ENCODE data around the gene CFAP221.
A peak's percentile ranks its signal among the peaks of the same experiment; 100 is the strongest.

Gene CFAP221

GRCh38 chr2:119682578-119682977 is 138.3 kb downstream of the CFAP221 start:
- no peak for DNase-seq

GRCh38 chr2:119683074-119683712 is 138.9 kb downstream of the CFAP221 start:
- DNase-seq, result no peak

GRCh38 chr2:119683713-119684443 is 139.6 kb downstream of the CFAP221 start:
- no peak for DNase-seq

GRCh38 chr2:119684518-119684917 is 140.3 kb downstream of the CFAP221 start:
- DNase-seq, result no peak

GRCh38 chr2:119688616-119689015 is 144.4 kb downstream of the CFAP221 start:
- DNase-seq, result no peak

- no peak for DNase-seq
These were observed 145.0 kb downstream of the CFAP221 start for GRCh38 chr2:119689218-119689617.

GRCh38 chr2:119691189-119691588 is 146.9 kb downstream of the CFAP221 start:
- DNase-seq, result no peak

- no peak for DNase-seq
These were observed 147.5 kb downstream of the CFAP221 start for GRCh38 chr2:119691651-119692245.

GRCh38 chr2:119692310-119692709 is 148.1 kb downstream of the CFAP221 start:
- DNase-seq, result no peak

- DNase-seq, result no peak
These were observed 148.7 kb downstream of the CFAP221 start for GRCh38 chr2:119692954-119693353.

- DNase-seq, result no peak
These were observed 149.3 kb downstream of the CFAP221 start for GRCh38 chr2:119693567-119693966.

GRCh38 chr2:119693967-119694366 is 149.7 kb downstream of the CFAP221 start:
- no peak for DNase-seq

GRCh38 chr2:119694470-119694844 is 150.2 kb downstream of the CFAP221 start:
- no peak for DNase-seq

GRCh38 chr2:119694845-119695521 is 150.7 kb downstream of the CFAP221 start:
- DNase-seq, result peak; percentile 43

GRCh38 chr2:119696005-119696404 is 151.8 kb downstream of the CFAP221 start:
- DNase-seq, result no peak

- no peak for DNase-seq
These were observed 152.3 kb downstream of the CFAP221 start for GRCh38 chr2:119696494-119697030.

GRCh38 chr2:119697290-119698020 is 153.2 kb downstream of the CFAP221 start:
- no peak for DNase-seq

GRCh38 chr2:119698246-119698645 is 154.0 kb downstream of the CFAP221 start:
- DNase-seq, result no peak

GRCh38 chr2:119699016-119699606 is 154.9 kb downstream of the CFAP221 start:
- no peak for DNase-seq

GRCh38 chr2:119700866-119701265 is 156.6 kb downstream of the CFAP221 start:
- no peak for DNase-seq

GRCh38 chr2:119701352-119701751 is 157.1 kb downstream of the CFAP221 start:
- DNase-seq, result no peak

GRCh38 chr2:119702203-119702917 is 158.1 kb downstream of the CFAP221 start:
- DNase-seq, result no peak
